Effector memory CD4-positive, alpha-beta T cell (primary cell): Measurements from ENCODE around the gene EN2.

Source experiments
- DNase-seq, 3 donors: peaks; one replicate each; pipeline ENCODE4 v3.0.0-alpha.2; 2020
- H3K27ac ChIP-seq: 2 replicates; pipeline ENCODE4 v1.7.0; 2013; ENCODE audit warnings: mild to moderate bottlenecking, low read length, moderate library complexity; ENCODE audit not compliant: insufficient read depth, poor library complexity, severe bottlenecking
- H3K27me3 ChIP-seq: replicated peaks from 2 replicates; pipeline ENCODE4 v1.7.0; 2013; ENCODE audit warnings: mild to moderate bottlenecking, low read length; ENCODE audit not compliant: insufficient read depth, control insufficient read depth, poor library complexity, severe bottlenecking
- H3K36me3 ChIP-seq: 2 replicates; pipeline ENCODE4 v1.7.0; 2013; ENCODE audit warnings: mild to moderate bottlenecking, low read length, moderate library complexity; ENCODE audit not compliant: control insufficient read depth, insufficient read depth
- H3K4me1 ChIP-seq: 2 replicates; pipeline ENCODE4 v1.7.0; 2013; ENCODE audit warnings: low read length, mild to moderate bottlenecking; ENCODE audit not compliant: control insufficient read depth, insufficient read depth, poor library complexity, severe bottlenecking
- H3K4me3 ChIP-seq: 2 replicates; pipeline ENCODE4 v1.7.0; 2013; ENCODE audit warnings: low read length, low read depth, mild to moderate bottlenecking; ENCODE audit not compliant: insufficient read depth, poor library complexity, severe bottlenecking
- H3K9me3 ChIP-seq: 2 replicates; pipeline ENCODE4 v1.7.0; 2013; ENCODE audit warnings: mild to moderate bottlenecking, low read length, moderate library complexity; ENCODE audit not compliant: control insufficient read depth

Gene EN2

DNA sequence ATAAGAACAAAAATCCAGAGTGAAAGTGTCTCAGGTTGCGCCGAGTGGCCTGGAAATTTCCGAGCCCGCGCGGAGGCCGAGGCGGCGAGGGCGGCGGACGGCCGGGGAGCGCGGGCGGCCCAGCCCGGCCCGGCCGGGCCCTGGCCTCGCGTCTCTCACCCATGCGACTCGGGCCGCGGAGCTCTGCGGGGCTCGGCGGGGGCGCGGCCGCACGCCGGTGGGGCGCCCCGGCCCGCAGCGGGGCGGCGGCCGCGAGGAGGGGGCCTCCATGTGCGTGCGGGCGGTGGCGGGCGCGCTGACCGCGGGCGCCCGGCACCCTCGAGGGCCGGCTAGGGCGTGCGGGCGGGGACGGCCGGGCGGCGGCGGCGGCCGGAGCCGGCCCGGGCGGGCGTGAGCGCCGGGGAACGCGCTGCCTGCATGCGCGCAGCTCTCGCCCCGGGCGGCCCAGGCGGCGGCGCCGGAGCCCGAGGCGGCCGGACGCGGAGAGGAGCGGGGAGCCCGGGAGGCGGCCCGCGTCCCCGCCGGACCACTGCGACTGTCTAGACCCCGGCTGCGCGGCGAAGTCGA, 302 bp upstream of the EN2 start:
- DNase-seq: no peak
- Histone ChIP-seq H3K27me3 (peaks cover 80% of the 10 kb centered on the region), H3K4me3 (peak overlapping the region; percentile 49), H3K36me3 (no peaks in the 10 kb centered on the region), H3K27ac (no peak overlapping the region), H3K9me3 (no peaks in the 10 kb centered on the region), H3K4me1 (peaks cover 18% of the 10 kb centered on the region)

DNA sequence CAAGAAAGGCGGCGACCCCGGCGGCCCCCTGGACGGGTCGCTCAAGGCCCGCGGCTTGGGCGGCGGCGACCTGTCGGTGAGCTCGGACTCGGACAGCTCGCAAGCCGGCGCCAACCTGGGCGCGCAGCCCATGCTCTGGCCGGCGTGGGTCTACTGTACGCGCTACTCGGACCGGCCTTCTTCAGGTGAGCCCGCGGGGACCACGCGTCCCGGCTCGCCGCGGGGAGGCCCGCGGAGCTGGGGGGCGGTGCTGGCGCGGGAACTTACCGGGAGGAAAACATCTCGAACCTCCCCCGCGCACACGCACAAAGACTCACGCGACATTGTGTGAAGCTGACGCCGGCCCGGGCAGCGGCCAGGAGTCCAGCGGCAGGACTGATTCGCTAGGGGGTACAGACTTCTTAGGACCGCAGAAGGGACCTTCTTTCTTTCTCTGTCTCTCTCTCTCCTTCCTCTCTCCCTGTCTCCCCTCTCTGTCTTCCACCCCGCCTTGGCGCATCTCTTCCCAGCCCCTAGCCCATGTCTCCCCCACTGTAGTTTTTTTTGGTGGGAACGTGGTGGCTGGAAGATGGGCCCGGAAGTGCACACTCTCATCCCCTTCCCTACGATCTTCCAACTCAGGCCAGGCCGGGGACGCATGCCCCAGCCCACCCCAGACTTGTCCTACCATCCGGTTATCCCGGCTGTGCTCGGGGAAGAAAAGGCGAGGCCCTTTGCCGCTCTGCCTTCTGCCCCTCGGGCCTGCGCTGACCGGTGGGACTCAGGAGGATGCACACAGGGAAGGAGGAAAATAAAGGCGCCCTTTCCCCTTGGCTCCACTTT, 1.2 kb downstream of the EN2 start:
- no peaks in the 10 kb centered on the region for H3K9me3 ChIP-seq
- H3K27me3 ChIP-seq: peaks cover 78% of the 10 kb centered on the region
- peaks cover 15% of the 10 kb centered on the region for H3K4me1 ChIP-seq
- no peak overlapping the region for H3K4me3 ChIP-seq
- no peak for DNase-seq
- no peak overlapping the region for H3K27ac ChIP-seq
- H3K36me3 ChIP-seq: no peaks in the 10 kb centered on the region

DNA sequence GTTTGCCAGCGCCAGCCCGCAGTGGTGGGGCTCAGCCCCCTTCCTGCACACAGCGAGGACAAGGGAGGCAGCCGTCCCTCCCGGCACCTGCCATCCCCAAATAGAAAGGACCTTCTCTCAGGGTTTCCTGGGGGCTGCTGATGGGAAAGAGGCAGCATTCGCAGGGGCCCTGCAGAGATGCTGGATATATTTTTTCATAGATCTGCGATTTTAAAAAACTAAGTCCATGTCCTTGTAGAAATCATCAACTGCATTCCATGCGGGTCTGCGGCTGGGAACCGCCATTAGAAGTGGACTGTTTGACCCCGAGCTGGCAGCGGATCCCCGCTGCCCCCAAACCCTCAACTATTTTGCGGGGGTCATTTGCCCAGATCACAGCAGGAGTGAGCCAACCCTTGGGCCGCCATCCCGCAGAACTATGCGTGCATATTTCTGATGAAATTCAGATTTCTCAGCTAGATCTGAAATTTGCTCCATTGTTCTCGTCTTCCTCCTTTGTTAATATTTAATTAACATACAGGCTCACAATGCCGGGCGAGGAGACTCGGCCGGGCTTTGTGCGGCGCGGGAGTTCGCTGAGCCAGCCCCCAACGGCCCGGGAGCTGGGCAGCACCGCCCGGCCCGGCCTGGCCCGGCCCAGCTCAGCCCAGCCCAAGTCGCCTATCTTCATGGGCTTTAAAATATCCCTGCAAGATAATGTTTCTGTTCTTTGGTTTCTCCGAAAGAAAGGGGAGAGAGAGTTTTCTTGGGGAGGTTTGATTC, 2.0 kb downstream of the EN2 start:
- no peak overlapping the region for H3K27ac ChIP-seq
- peaks cover 12% of the 10 kb centered on the region for H3K4me1 ChIP-seq
- H3K4me3 ChIP-seq: no peak overlapping the region
- no peak for DNase-seq
- H3K27me3 ChIP-seq: peaks cover 74% of the 10 kb centered on the region
- H3K9me3 ChIP-seq: no peaks in the 10 kb centered on the region
- no peaks in the 10 kb centered on the region for H3K36me3 ChIP-seq

DNA sequence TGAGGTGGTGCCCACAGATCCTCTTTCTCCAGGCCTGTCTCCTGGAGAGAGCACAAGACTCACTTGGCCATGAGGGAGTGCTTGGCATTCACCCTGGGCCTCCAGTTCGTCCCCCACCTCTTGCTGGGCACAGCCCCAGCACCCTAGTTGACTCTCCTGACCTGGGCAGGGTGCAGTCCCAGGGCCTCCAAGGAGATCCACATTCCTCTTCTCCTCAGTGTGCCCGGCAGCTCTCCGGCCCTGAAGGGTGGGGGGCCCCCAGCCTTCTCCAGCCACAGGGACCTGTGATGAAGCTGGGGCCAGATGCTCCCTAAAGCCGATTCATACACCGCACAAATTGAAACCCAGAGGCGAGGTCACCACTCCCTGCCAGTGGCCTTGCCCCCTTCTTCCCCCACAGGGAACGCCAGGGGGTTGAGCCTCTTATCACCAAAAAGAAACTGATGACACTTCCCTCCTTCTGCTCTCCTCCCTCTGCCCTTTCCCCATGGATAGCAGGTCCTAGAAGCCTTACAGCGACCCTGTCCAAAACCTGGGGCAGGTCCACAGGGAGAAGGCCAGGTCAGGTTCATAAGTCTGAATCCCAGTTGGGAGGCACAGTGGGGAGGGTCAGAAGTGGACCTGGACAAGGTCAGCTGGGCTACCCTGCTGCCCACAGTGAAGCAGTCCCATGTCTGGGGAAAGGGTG, 3.1 kb downstream of the EN2 start:
- Histone ChIP-seq H3K27ac (no peak overlapping the region), H3K27me3 (peaks cover 69% of the 10 kb centered on the region), H3K4me1 (peaks cover 12% of the 10 kb centered on the region), H3K9me3 (no peaks in the 10 kb centered on the region), H3K36me3 (no peaks in the 10 kb centered on the region), H3K4me3 (no peak overlapping the region)
- DNase-seq: no peak

DNA sequence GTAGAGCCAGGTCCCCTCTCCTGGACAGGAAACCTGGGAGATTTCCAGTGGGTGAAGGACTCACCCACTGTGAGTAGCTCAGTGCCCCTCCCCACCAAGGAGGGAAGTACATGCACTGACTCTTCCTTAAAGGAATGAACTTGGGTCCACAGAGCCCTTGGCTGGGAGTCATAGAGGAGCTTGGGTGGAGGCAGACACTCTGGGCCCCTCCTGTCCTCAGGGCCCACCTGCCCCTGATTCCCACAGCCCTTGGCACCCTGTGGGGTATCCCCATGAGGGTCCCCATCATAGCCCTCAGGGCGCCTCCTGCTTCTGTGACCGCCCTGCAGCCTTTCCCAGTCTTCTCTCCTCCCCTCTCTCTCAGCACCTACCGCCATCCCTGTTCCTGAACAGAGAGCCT, 3.7 kb downstream of the EN2 start:
- no peak for DNase-seq
- H3K4me1 ChIP-seq: peaks cover 15% of the 10 kb centered on the region
- H3K27me3 ChIP-seq: peaks cover 70% of the 10 kb centered on the region
- no peaks in the 10 kb centered on the region for H3K36me3 ChIP-seq
- H3K27ac ChIP-seq: no peak overlapping the region
- no peaks in the 10 kb centered on the region for H3K9me3 ChIP-seq
- no peak overlapping the region for H3K4me3 ChIP-seq

DNA sequence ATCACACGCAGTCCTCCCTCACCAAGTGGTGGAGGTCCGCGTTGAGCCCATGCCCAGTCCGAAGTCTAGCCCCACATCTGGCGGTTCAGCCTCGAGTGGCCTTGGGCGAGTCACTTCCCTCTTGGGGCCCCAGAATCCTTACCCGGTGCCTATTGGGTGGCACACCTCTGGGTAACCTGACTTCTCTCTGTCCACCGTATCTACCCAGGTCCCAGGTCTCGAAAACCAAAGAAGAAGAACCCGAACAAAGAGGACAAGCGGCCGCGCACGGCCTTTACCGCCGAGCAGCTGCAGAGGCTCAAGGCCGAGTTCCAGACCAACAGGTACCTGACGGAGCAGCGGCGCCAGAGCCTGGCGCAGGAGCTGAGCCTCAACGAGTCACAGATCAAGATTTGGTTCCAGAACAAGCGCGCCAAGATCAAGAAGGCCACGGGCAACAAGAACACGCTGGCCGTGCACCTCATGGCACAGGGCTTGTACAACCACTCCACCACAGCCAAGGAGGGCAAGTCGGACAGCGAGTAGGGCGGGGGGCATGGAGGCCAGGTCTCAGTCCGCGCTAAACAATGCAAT, 4.3 kb downstream of the EN2 start:
- no peaks in the 10 kb centered on the region for H3K9me3 ChIP-seq
- no peaks in the 10 kb centered on the region for H3K36me3 ChIP-seq
- H3K4me3 ChIP-seq: no peak overlapping the region
- peaks cover 70% of the 10 kb centered on the region for H3K27me3 ChIP-seq
- DNase-seq: no peak
- H3K4me1 ChIP-seq: peaks cover 16% of the 10 kb centered on the region
- H3K27ac ChIP-seq: no peak overlapping the region

DNA sequence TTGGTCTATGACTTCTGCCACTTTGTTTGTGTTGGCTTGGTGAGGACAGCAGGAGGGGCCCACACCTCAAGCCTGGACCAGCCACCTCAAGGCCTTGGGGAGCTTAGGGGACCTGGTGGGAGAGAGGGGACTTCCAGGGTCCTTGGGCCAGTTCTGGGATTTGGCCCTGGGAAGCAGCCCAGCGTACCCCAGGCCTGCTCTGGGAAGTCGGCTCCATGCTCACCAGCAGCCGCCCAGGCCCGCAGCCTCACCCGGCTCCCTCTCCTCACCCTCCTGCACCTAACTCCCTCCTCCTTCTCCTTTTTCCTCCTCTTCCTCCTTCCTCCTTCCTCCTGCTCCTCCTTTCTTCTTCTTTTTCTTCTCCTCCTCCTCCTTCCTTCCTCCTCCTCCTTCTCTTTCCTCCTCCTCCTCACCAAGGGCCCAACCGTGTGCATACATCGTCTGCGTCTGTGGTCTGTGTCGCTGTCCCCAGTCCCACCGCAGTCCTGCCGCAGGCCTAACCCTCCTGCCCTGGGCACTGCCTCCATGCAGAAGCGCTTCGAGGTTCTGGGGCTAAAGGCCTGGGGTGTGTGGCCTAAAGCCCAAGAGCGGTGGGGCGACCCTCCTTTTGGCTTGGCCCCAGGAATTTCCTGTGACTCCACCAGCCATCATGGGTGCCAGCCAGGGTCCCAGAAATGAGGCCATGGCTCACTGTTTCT, 5.3 kb downstream of the EN2 start:
- H3K9me3 ChIP-seq: no peaks in the 10 kb centered on the region
- H3K27ac ChIP-seq: no peak overlapping the region
- no peak for DNase-seq
- no peaks in the 10 kb centered on the region for H3K36me3 ChIP-seq
- H3K27me3 ChIP-seq: peaks cover 74% of the 10 kb centered on the region
- H3K4me3 ChIP-seq: no peak overlapping the region
- peaks cover 20% of the 10 kb centered on the region for H3K4me1 ChIP-seq

DNA sequence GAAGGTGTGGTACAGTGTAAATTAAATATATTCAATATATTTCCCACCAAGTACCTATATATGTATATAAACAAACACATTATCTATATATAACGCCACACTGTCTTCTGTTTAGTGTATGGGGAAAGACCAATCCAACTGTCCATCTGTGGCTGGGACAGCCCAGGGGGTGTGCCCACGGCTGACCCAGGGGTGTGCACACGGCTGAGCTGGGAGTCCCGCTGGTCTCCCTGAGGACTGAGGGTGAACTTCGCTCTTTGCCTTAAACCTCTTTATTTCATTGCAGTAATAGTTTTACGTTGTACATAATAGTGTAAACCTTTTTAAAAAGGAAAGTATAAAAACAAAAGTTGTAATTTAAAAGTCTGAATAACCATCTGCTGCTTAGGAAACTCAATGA, 6.3 kb downstream of the EN2 start:
- no peaks in the 10 kb centered on the region for H3K9me3 ChIP-seq
- no peaks in the 10 kb centered on the region for H3K36me3 ChIP-seq
- H3K4me1 ChIP-seq: peaks cover 19% of the 10 kb centered on the region
- H3K4me3 ChIP-seq: no peak overlapping the region
- peaks cover 77% of the 10 kb centered on the region for H3K27me3 ChIP-seq
- no peak overlapping the region for H3K27ac ChIP-seq
- DNase-seq: no peak

DNA sequence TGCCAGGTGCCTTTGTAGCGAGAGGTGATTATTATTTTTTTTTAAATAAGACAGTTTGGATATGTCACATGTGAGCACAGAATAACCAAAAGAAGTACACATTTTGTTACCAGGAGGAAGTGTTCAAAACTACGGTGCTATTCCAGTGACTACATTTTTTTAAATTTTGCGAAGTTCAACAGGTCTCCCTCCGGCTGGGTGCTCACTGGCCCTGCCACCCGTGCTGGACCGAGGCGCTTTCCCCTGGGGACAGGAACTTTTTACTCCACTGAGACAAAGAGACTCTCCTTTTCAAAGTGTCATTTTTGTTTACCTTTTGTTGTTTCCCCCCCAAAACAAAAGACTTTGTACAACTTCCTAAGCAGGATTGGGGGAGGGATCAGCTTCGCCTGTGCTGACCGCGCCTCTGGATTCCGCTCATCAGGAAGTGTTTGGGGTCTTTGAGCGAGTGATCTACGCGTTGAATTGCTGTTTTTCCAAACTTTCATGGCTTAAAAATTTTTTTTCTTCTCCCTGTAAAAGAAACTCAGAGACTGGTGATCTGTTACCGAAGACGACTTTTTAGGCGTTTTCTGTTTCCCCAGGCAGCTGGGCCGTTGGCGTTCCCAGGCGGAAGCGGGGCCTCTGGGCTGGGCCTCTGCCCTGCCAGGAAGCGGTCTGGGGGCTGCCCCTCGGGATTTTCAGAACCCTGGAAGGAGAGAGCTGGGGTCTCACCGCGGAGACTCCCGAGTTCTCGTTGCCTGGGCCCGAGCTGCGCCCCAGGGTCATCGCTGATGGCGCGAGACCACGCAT, 7.2 kb downstream of the EN2 start:
- H3K36me3 ChIP-seq: no peaks in the 10 kb centered on the region
- no peak overlapping the region for H3K27ac ChIP-seq
- peaks cover 69% of the 10 kb centered on the region for H3K27me3 ChIP-seq
- H3K4me3 ChIP-seq: no peak overlapping the region
- peaks cover 17% of the 10 kb centered on the region for H3K4me1 ChIP-seq
- no peak for DNase-seq
- no peaks in the 10 kb centered on the region for H3K9me3 ChIP-seq
